ENCODE results near the gene ZNF273. TPM values are rescaled to one million over a fixed set of nuclear protein-coding genes. Genes with fewer than 3 reads are reported as not detected.

ZNF273 gene
- total and polyA plus RNA-seq, 2 experiments from 2014 or later = 4.2 to 6.8 TPM

DNA sequence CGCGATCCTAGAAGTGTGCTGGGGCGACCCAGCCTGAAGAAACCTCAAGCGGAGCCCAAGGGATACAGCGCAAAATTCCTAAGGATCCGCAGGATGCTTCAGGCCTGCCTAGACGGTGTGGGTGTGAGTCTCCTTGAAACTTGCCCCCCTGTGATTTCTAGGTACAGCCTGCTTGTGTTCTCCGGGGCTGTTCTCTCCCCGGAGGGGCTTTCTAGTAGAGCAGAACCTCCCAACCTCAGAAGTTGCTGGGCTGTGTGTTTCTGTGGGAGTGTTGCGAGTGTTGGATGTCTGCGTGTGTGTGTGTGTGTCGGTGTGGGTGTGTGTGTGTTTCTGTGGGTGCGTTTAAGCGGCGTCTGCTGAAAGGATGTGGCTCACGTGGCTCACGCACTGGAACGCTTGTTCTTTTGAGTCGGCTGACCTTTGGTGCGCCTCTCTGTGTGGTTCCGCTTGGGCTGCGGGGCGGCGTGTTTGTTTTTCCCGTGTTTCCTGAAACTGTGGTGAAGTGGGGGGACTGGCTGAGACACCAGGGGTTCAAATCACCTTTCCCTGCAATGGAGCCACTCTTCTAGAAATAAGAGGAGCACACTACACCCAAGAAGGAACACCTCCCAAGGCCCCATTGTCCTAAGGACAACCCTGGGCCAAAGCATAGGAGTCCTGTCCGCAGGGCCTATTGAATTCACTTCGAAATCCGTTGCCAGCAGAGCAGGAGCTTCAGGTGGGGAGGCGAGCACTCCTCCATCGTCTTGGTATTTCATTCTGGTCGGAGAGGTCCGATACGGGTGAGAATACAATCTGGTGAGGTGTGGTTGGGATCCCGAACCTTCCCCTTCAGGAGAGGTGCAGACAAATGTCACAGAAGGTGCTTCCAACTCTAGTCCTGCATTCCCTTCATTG is 25.1 kb upstream of the ZNF273 start:
- Histone ChIP-seq H3K9me3 (ENCODE audit: low read depth) (no peaks in the 10 kb centered on the region), H3K27me3 (peaks cover 11% of the 10 kb centered on the region), H3K27ac (no peak overlapping the region), H3K4me3 (peak overlapping the region; percentile 24), H3K36me3 (no peaks in the 10 kb centered on the region), H3K4me1 (ENCODE audit: low read depth) (no peaks in the 10 kb centered on the region)
- no peak for DNase-seq (ENCODE audit: low read depth in 1 of 2, low spot score in 1 of 2)
- TF ChIP-seq, protein P1, sequence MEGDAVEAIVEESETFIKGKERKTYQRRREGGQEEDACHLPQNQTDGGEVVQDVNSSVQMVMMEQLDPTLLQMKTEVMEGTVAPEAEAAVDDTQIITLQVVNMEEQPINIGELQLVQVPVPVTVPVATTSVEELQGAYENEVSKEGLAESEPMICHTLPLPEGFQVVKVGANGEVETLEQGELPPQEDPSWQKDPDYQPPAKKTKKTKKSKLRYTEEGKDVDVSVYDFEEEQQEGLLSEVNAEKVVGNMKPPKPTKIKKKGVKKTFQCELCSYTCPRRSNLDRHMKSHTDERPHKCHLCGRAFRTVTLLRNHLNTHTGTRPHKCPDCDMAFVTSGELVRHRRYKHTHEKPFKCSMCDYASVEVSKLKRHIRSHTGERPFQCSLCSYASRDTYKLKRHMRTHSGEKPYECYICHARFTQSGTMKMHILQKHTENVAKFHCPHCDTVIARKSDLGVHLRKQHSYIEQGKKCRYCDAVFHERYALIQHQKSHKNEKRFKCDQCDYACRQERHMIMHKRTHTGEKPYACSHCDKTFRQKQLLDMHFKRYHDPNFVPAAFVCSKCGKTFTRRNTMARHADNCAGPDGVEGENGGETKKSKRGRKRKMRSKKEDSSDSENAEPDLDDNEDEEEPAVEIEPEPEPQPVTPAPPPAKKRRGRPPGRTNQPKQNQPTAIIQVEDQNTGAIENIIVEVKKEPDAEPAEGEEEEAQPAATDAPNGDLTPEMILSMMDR (IDR thresholded peaks at IDR 0.05; ENCODE audit: low read depth, low read length) = no peak

DNA sequence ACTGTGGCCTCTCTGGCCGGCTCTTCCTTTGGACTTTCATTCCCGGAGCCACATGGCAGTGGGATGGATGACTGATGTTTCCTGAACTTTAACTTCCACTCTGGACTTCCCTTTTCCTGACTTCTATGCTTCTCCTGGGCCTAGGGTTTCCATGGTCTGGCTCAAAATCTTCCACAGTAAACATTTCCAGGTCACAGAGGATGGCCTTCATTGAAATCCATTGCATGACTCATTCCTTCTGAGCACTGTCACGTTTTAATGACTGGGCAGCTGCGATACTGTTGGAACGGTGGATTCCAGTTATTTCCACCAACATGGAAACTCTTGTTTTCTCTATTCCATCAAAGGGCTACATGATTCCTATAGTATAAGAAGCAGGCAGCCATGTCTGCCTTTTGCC is 24.4 kb upstream of the ZNF273 start:
- H3K27me3 ChIP-seq = peaks cover 11% of the 10 kb centered on the region
- no peaks in the 10 kb centered on the region for H3K36me3 ChIP-seq
- H3K27ac ChIP-seq = no peak overlapping the region
- DNase-seq (ENCODE audit: low read depth in 1 of 2, low spot score in 1 of 2) = no peak
- H3K4me1 ChIP-seq (ENCODE audit: low read depth) = no peaks in the 10 kb centered on the region
- TF ChIP-seq, protein P1 (IDR thresholded peaks at IDR 0.05; ENCODE audit: low read depth, low read length) = no peak
- no peaks in the 10 kb centered on the region for H3K9me3 ChIP-seq (ENCODE audit: low read depth)
- no peak overlapping the region for H3K4me3 ChIP-seq

DNA sequence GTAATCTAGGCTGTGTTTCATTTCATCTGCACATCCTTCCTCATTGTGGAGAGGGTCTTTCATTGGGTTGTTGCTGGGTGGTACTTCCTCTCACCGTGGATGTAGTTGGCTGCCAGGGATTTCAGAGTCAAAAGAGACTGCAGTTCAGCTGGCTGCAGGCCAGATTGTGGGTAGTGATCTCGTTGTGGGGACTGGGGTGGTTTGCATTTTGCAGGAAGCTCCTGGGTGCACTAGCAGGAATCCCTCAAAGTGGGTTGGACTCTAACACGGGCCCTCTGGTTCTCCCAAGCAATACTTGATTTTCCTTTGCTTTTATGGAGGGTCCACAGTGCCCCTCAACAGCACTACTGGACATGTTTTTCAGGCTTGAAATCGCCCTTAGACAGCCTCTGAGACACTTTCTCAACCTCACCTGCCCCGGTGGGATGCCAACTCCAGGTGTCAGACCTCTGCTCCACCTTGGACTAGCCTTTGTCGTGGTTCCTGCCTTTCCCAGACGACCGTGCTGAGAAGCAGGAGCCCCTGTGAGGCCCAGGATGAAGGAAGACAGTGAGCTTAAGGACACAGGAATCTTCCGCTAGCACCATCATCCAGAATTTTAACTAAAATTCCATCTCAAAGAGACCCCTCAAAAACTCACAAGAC is 23.9 kb upstream of the ZNF273 start:
- Histone ChIP-seq H3K27me3 (peaks cover 11% of the 10 kb centered on the region), H3K36me3 (no peaks in the 10 kb centered on the region), H3K4me1 (ENCODE audit: low read depth) (no peaks in the 10 kb centered on the region), H3K27ac (no peak overlapping the region), H3K9me3 (ENCODE audit: low read depth) (no peaks in the 10 kb centered on the region), H3K4me3 (no peak overlapping the region)
- DNase-seq (ENCODE audit: low read depth in 1 of 2, low spot score in 1 of 2) = no peak
- TF ChIP-seq, protein P1 (IDR thresholded peaks at IDR 0.05; ENCODE audit: low read depth, low read length) = no peak

DNA sequence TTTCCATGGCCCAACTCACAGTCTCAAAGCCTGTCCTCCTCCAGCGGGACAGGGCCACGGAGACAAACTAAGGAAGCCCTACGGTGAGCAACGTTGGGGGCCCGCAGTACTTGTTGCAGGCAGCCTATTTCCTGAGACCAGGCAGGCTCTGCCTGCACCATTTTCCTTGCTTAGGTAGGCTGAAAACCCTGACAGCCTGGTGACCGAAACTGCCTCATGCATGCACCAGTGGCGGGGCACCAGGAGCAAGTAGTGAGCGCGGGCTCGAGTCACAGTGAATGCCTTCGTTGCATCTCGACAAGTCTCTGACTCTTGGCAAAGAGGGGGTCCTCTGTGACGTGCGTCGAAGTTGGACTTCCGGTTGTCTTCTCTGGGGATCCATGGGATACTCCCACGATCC is 23.3 kb upstream of the ZNF273 start:
- Histone ChIP-seq H3K27ac (no peak overlapping the region), H3K9me3 (ENCODE audit: low read depth) (no peaks in the 10 kb centered on the region), H3K36me3 (no peaks in the 10 kb centered on the region), H3K4me1 (ENCODE audit: low read depth) (no peaks in the 10 kb centered on the region), H3K27me3 (peaks cover 14% of the 10 kb centered on the region), H3K4me3 (no peak overlapping the region)
- TF ChIP-seq, protein P1 (IDR thresholded peaks at IDR 0.05; ENCODE audit: low read depth, low read length) = no peak
- DNase-seq (ENCODE audit: low read depth in 1 of 2, low spot score in 1 of 2) = no peak

DNA sequence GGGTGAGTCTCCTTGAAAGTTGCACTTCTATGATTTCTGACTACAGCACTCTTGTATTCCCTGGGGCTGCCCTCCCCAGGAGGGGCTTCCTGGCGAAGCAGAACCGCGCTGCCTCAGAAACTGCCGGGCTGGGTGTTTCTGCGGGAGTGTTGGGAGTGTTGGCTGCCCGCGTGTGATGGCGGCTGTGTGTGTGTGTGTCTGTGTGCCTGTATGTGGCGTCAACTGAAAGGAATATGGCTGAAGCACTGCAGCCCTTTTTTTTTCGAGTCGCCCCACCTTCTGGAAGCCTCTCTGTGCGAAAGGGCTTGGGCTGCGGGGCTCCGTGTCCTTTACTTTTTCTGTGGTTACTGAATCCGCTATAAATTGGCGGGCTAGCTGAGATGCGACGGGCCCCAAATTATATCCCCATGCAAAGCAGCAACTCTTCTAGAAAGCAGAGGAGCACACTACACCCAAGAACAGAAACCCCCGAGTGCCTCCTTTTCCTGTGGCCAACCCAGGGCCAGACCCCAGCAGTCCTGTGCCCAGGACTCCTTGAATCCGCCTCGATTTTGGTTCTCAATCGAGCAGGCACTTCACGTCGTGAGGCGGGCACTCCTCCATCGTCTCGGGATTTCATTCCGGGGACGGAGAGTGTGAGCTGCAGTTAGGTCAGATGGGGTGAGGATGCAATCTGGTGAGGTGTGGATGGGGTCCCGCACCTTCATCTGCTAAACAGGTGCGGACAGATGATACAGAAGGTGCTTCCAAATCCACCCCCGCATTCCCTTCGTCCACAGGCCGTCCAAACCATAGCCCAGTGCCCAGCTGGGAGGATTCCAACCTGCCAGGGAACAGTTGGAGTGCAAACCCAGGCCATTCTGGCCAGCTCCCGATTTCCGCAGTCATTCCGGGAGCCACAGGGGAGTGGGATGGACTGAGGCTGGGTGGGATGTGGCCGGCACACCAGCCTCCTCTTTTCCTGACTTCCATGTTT is 22.5 kb upstream of the ZNF273 start:
- DNase-seq (ENCODE audit: low read depth in 1 of 2, low spot score in 1 of 2) = no peak
- TF ChIP-seq, protein P1 (IDR thresholded peaks at IDR 0.05; ENCODE audit: low read depth, low read length) = no peak
- Histone ChIP-seq H3K9me3 (ENCODE audit: low read depth) (no peaks in the 10 kb centered on the region), H3K27ac (no peak overlapping the region), H3K36me3 (no peaks in the 10 kb centered on the region), H3K4me3 (no peak overlapping the region), H3K4me1 (ENCODE audit: low read depth) (no peaks in the 10 kb centered on the region), H3K27me3 (peaks cover 22% of the 10 kb centered on the region)

Measured in cardiac muscle cell (in vitro differentiated cells and primary cell).